ENCODE results near the gene LMOD3. TPM values are rescaled to one million over a fixed set of nuclear protein-coding genes. Genes with fewer than 3 reads are reported as not detected.

The LMOD3 gene
- total RNA-seq = not detected in 2 replicates

DNA sequence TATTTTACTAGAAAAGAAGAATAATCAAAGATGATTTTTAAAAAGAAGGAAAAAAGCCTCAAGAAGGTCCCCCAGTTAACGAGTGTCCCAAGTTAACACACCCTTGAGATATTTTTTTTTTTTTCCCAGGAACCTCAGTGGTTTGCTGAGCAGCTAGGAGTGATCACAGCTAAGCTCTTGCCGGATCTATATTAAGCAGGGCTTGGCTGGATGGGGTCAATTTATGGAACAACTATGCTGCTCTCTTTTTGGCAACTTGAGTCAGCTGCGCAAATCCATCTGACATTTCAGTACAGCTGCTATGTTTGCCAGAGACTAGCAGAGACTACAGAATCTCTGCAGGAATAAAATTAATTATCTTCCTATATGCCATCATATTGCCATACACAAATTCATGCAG lies at the start of gene LMOD3:
Gene LMOD3, minus strand, starts transcription at position 193 of the 400 bp plus-strand sequence. CDS start 209 bp downstream, outside the sequence.

DNA sequence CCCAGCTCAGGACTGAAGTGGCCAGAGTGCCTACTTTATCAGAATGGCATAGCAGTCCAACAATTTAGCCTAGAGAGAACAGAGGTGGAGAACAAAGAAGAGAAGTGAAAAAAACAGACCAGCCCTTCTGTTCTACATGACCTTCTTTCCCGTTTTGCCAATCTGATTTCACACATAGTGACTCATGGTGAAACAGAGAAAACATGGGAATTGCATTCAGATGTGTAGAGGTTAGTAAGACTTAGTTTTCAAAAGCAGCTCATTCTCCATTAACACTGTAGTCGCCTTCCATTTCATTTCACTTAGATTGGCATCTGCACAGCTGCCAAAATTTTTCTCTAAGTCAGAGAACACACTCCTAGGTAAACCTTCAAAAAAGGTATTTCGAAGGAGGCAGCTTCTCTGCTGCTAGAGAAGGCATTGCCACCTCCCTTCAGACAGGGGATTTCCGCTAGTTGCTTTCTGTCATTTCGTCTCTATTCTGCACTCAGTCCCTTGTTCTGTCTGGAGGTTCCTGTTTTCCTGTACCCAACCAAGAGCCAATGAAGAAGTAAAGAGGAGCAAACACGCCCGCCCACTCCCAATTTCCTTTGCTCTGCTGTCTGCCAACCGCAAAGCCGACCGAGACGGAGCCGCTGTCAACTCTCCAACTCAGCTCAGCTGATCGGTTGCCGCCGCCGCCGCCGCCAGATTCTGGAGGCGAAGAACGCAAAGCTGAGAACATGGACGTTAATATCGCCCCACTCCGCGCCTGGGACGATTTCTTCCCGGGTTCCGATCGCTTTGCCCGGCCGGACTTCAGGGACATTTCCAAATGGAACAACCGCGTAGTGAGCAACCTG lies 37.8 kb downstream of the LMOD3 start, which contains the start of gene ARL6IP5:
Gene ARL6IP5, plus strand, starts transcription at position 612 of the 842 bp plus-strand sequence. Its CDS starts 111 bp downstream, at position 723.

DNA sequence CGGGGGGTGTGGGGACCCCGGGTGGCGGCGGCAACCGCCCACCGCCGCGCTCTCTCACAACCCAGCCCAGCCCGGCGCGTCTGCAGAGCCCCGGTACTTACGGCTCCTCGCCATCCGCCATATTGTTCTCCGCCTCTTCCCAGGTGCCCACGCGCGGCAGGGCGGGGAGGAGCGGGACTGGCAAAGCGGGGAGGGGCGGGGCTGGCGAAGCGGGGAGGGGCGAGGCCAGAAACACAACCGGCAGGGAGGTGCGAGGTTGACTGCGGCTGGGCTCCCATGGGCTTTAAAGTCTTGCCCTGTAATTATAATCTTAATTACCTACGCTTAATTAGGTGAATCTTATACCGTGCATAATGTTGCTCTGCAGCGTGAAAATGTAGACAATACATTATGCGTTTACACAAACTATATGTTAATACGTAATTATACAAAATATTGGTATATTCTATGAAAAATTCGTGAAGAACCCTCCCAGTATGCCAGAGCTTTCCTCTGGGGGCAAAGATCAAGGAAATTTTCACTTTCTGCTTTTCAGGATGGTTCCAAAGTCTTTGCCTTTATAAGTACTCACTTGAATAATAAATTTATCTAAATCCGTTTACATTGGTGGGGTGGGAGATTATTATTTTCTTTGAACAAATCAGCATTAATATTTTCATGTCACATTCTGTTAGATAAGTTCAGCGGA lies 42.0 kb downstream of the LMOD3 start, which contains the start of gene UBA3:
Gene UBA3, minus strand, starts transcription at position 133 of the 688 bp plus-strand sequence. Its CDS starts 12 bp downstream, at position 121.

Other genes with a start within 250 kb of the LMOD3 start
- gene TAFA4, start 190.0 kb downstream of the LMOD3 start, total RNA-seq = not detected in 2 replicates
- gene EOGT, start 108.9 kb downstream of the LMOD3 start, total RNA-seq = 11.3 and 13.4 TPM in 2 replicates
- 25.3 and 31.4 TPM in 2 replicates for gene TMF1, start 70.3 kb downstream of the LMOD3 start, total RNA-seq
- 42.8 and 43.1 TPM in 2 replicates for gene UBA3, start 42.2 kb downstream of the LMOD3 start, total RNA-seq
- 155 and 161 TPM in 2 replicates for gene ARL6IP5, start 37.7 kb downstream of the LMOD3 start, total RNA-seq

Data from cardiac ventricle fibroblast (primary cell).